Hepatocyte (in vitro differentiated cells): Measurements from ENCODE around the gene FBXL15. TPM values are rescaled to one million over a fixed set of nuclear protein-coding genes. Genes with fewer than 3 reads are reported as not detected.

ENCODE experiments used
- DNase-seq: peaks from one replicate; pipeline ENCODE4 v3.0.0-alpha.2; 2016; ENCODE audit warnings: low spot score
- H2AFZ ChIP-seq: fragments of 200-600 bp; sonication (generic); 2 replicates; pipeline ENCODE4 v1.6.0; 2016; ENCODE audit warnings: antibody characterized with exemption, mild to moderate bottlenecking
- H3K27ac ChIP-seq: fragments of 200-600 bp; sonication (generic); 2 replicates; pipeline ENCODE4 v1.5.1; 2016; ENCODE audit warnings: mild to moderate bottlenecking
- H3K27me3 ChIP-seq: fragments of 200-600 bp; sonication (generic); 2 replicates; pipeline ENCODE4 v1.6.1; 2016
- H3K36me3 ChIP-seq: fragments of 200-600 bp; sonication (generic); replicated peaks from 2 replicates; pipeline ENCODE4 v1.5.1; 2016; ENCODE audit warnings: low read depth; ENCODE audit not compliant: insufficient read depth
- H3K4me1 ChIP-seq: fragments of 200-600 bp; sonication (generic); 2 replicates; pipeline ENCODE4 v1.5.1; 2016; ENCODE audit warnings: mild to moderate bottlenecking, moderate library complexity; ENCODE audit not compliant: insufficient read depth
- H3K4me2 ChIP-seq: fragments of 200-600 bp; sonication (generic); 2 replicates; pipeline ENCODE4 v1.6.0; 2016
- H3K4me3 ChIP-seq: fragments of 200-600 bp; sonication (generic); 2 replicates; pipeline ENCODE4 v1.5.1; 2016; ENCODE audit warnings: mild to moderate bottlenecking
- H3K79me2 ChIP-seq: fragments of 200-600 bp; sonication (generic); 2 replicates; pipeline ENCODE4 v1.6.0; 2017; ENCODE audit warnings: mild to moderate bottlenecking
- H3K9me2 ChIP-seq: fragments of 200-600 bp; sonication (generic); replicated peaks from 2 replicates; pipeline ENCODE4 v1.6.0; 2017; ENCODE audit warnings: mild to moderate bottlenecking; ENCODE audit not compliant: insufficient read depth
- H3K9me3 ChIP-seq: fragments of 200-600 bp; sonication (generic); 2 replicates; pipeline ENCODE4 v1.5.1; 2016; ENCODE audit warnings: low read depth, mild to moderate bottlenecking
- H4K20me1 ChIP-seq: fragments of 200-600 bp; sonication (generic); 2 replicates; pipeline ENCODE4 v1.6.0; 2016; ENCODE audit warnings: mild to moderate bottlenecking; ENCODE audit not compliant: insufficient read depth, poor library complexity, severe bottlenecking
- CTCF ChIP-seq: fragments of 200-600 bp; sonication (generic); IDR thresholded peaks from 2 replicates; pipeline ENCODE4 v1.5.1; 2016; ENCODE audit warnings: antibody characterized with exemption, mild to moderate bottlenecking; ENCODE audit not compliant: poor library complexity
- EZH2 ChIP-seq: fragments of 200-600 bp; sonication (generic); IDR thresholded peaks from 2 replicates; pipeline ENCODE4 v1.6.1; 2016; ENCODE audit warnings: antibody characterized with exemption, mild to moderate bottlenecking, borderline replicate concordance
- EZH2phosphoT487 ChIP-seq: fragments of 200-600 bp; sonication (generic); IDR thresholded peaks from one replicate; pipeline ENCODE4 v1.6.1; 2018; ENCODE audit warnings: antibody characterized with exemption, mild to moderate bottlenecking, low read depth, moderate library complexity; ENCODE audit not compliant: unreplicated experiment, severe bottlenecking
- WGBS: methylation state at CpG from one replicate; pipeline ENCODE4 v1.1.6; 2016; ENCODE audit warnings: low lambda C conversion rate; ENCODE audit errors: missing lambda C conversion rate; 5-methylcytosine and 5-hydroxymethylcytosine counted together
- polyA plus RNA-seq: library from polyadenylated mRNA; unstranded; fragments of >200 nt; fragmentation: Nextera tagmentation; extraction: Ambion mirVana; gene quantifications from 2 replicates; pipeline ENCODE4 v1.2.1, GENCODE V29; 2016
- total RNA-seq: library from RNA; depleted of rRNA; stranded (reverse); fragments of >200 nt; gene quantifications from 2 replicates; pipeline ENCODE4 v1.2.3, GENCODE V29; 2014

The FBXL15 gene
- total and polyA plus RNA-seq, 2 experiments from 2014 or later: 16.3 to 42.3 TPM

- DNase-seq: no peak
Measured at GRCh38 chr10:102403115-102403514, 17.5 kb upstream of the FBXL15 start.

GRCh38 chr10:102404361-102405107, 16.1 kb upstream of the FBXL15 start:
- no peak overlapping the region for H2AFZ ChIP-seq
- H3K4me3 ChIP-seq: no peak overlapping the region
- TF ChIP-seq CTCF (no peak), EZH2phosphoT487 (no peak), EZH2 (no peak)
- H4K20me1 ChIP-seq: no peaks in the 10 kb centered on the region
- peaks cover 15% of the 10 kb centered on the region for H3K4me1 ChIP-seq
- 96% methylated on average over 16 of the region's 17 CpGs for WGBS
- no peaks in the 10 kb centered on the region for H3K9me3 ChIP-seq
- no peaks in the 10 kb centered on the region for H3K9me2 ChIP-seq
- peaks cover 14% of the 10 kb centered on the region for H3K27me3 ChIP-seq
- no peaks in the 10 kb centered on the region for H3K36me3 ChIP-seq
- no peaks in the 10 kb centered on the region for H3K79me2 ChIP-seq
- no peak for DNase-seq
- no peak overlapping the region for H3K4me2 ChIP-seq
- H3K27ac ChIP-seq: no peak overlapping the region

More at GRCh38 chr10:102403115-102403514, 17.5 kb upstream of the FBXL15 start:
- Histone ChIP-seq H3K9me2 (no peaks in the 10 kb centered on the region), H3K36me3 (no peaks in the 10 kb centered on the region), H3K27me3 (peaks cover 6% of the 10 kb centered on the region), H3K79me2 (no peaks in the 10 kb centered on the region), H3K4me2 (no peak overlapping the region), H3K9me3 (no peaks in the 10 kb centered on the region), H4K20me1 (no peaks in the 10 kb centered on the region), H2AFZ (no peak overlapping the region), H3K4me3 (no peak overlapping the region), H3K27ac (no peak overlapping the region), H3K4me1 (peaks cover 8% of the 10 kb centered on the region)
- TF ChIP-seq EZH2phosphoT487: no peak
- TF ChIP-seq CTCF: no peak
- no peak for TF ChIP-seq EZH2
- 93% methylated on average over 9 of the region's 13 CpGs for WGBS

- Histone ChIP-seq H3K4me2 (no peak overlapping the region), H4K20me1 (no peaks in the 10 kb centered on the region), H3K9me2 (no peaks in the 10 kb centered on the region), H3K27ac (no peak overlapping the region), H3K4me3 (no peak overlapping the region), H3K27me3 (peaks cover 20% of the 10 kb centered on the region), H3K79me2 (no peaks in the 10 kb centered on the region), H3K9me3 (no peaks in the 10 kb centered on the region), H2AFZ (no peak overlapping the region), H3K36me3 (no peaks in the 10 kb centered on the region), H3K4me1 (peaks cover 15% of the 10 kb centered on the region)
- DNase-seq: no peak
- TF ChIP-seq EZH2 (no peak), EZH2phosphoT487 (no peak), CTCF (no peak)
- WGBS: 96% methylated on average over 16 of the region's 19 CpGs
Measured at GRCh38 chr10:102405108-102405571, 15.5 kb upstream of the FBXL15 start.
